NAMALWA (cell line): ENCODE measurements around the gene PCDHB14.
A peak's percentile ranks its signal among the peaks of the same experiment; 100 is the strongest.
"Not testable (repeated sequence)": the region's sequence is repeated elsewhere in the genome, so short reads cannot be mapped to it uniquely, and the experiment has no call there.

ENCODE experiments used
- DNase-seq: peaks from one replicate; pipeline ENCODE4 v3.0.0-alpha.2; 2015; ENCODE audit warnings: low spot score

The PCDHB14 gene

DNA sequence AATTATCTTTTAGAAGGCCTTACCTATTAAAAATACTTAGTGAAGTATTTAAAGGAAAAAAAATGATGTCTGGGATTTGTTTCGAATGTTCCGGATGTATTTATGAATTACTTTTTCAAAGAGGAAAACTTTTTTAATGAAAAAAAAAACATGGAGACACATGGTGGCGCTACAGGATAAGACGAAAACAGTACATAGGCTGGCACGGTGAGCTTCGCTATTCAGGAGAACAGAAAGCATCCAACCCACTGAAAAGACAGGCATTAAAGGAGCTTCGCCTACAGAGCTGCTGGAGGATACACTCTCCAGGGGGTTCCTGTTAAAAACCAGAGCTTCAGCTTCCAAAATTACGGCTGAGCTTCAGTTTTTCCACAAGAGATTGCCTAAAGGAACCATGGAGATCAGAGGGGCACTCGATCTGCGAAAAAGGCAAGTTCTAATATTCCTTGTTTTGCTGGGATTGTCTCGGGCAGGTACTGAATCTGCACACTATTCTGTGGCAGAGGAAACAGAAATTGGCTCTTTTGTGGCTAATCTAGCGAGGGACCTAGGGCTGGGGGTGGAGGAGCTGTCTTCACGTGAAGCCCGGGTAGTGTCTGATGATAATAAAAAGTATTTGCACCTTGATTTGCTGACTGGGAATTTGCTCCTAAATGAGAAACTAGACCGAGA, at the start of gene PCDHB14:
Gene PCDHB14, plus strand, starts transcription at position 232 of the 672 bp plus-strand sequence. Its CDS starts 163 bp downstream, at position 395.
- DNase-seq: peak; percentile 56

DNA sequence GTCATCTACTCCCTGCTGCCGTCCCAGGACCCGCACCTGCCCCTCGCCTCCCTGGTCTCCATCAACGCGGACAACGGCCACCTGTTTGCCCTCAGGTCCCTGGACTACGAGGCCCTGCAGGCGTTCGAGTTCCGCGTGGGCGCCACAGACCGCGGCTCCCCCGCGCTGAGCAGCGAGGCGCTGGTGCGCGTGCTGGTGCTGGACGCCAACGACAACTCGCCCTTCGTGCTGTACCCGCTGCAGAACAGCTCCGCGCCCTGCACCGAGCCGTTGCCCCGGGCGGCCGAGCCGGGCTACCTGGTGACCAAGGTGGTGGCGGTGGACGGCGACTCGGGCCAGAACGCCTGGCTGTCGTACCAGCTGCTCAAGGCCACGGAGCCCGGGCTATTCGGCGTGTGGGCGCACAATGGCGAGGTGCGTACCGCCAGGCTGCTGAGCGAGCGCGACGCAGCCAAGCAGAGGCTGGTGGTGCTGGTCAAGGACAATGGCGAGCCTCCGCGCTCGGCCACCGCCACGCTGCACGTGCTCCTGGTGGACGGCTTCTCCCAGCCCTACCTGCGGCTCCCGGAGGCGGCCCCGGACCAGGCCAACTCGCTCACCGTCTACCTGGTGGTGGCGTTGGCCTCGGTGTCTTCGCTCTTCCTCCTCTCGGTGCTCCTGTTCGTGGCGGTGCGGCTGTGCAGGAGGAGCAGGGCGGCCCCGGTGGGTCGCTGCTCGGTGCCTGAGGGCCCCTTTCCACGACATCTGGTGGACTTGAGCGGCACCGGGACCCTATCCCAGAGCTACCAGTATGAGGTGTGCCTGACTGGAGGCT, 48.6 kb upstream of the PCDHB14 start:
- not testable (repeated sequence) for DNase-seq

GRCh38 chr5:141175933-141176332, 47.2 kb upstream of the PCDHB14 start:
- DNase-seq: no peak

GRCh38 chr5:141177577-141178191, 45.5 kb upstream of the PCDHB14 start, which contains the start of gene PCDHB8:
Gene PCDHB8, plus strand, starts transcription at chr5:141177790. Its CDS starts 245 bp downstream, at chr5:141178035.
- DNase-seq: not testable (repeated sequence)

DNA sequence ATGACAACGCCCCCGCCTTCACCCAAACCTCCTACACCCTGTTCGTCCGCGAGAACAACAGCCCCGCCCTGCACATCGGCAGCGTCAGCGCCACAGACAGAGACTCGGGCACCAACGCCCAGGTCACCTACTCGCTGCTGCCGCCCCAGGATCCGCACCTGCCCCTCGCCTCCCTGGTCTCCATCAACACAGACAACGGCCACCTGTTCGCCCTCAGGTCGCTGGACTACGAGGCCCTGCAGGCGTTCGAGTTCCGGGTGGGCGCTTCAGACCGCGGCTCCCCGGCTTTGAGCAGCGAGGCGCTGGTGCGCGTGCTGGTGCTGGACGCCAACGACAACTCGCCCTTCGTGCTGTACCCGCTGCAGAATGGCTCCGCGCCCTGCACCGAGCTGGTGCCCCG, 43.8 kb upstream of the PCDHB14 start:
- DNase-seq: not testable (repeated sequence)

DNA sequence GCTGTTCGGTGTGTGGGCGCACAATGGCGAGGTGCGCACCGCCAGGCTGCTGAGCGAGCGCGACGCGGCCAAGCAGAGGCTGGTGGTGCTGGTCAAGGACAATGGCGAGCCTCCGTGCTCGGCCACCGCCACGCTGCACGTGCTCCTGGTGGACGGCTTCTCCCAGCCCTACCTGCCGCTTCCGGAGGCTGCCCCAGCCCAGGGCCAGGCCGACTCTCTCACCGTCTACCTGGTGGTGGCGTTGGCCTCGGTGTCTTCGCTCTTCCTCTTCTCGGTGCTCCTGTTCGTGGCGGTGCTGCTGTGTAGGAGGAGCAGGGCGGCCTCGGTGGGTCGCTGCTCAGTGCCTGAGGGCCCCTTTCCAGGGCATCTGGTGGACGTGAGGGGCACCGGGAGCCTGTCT, 43.3 kb upstream of the PCDHB14 start:
- DNase-seq: not testable (repeated sequence)

DNA sequence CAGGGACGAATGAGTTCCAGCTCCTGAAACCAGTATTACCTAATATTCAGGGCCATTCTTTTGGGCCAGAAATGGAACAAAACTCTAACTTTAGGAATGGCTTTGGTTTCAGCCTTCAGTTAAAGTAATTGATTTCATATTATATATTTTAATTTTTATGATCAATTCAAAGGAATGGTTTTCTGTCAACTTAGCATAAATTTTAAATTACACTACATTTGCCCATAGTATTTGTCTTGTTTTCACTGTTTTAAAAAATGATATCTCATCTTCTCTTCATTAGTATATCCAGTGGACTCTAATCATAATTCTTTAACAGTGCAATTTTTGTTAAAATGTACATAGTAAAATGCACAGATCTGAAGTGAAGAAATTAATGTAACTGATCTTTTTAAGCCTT, 42.8 kb upstream of the PCDHB14 start:
- DNase-seq: no peak

DNA sequence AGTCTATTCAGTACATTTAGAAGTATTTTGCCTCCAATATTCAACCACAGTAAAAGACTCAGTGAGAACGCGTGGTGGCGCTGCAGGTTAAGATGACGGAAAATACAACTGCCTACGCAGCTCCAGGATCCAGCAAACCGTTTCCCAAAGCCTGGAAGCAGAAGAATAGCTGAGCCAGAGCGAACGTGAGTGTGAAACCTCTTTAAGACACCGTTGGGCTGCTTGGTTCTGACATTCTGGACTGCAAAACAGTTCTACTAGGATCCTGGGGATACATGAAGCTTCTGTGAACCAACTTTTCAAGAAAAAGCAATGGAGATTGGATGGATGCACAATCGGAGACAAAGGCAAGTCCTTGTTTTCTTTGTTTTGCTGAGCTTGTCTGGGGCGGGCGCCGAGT, 40.9 kb upstream of the PCDHB14 start, which contains the start of gene PCDHB16:
Gene PCDHB16, plus strand, starts transcription at position 140 of the 400 bp plus-strand sequence. Its CDS starts 173 bp downstream, at position 313.
- peak; percentile 45 for DNase-seq

- not testable (repeated sequence) for DNase-seq
Measured at GRCh38 chr5:141184117-141184855, 38.9 kb upstream of the PCDHB14 start.

- DNase-seq: peak; percentile 76
Measured at GRCh38 chr5:141186897-141187512, 36.1 kb upstream of the PCDHB14 start, which contains the start of gene PCDHB9. Gene PCDHB9, plus strand, starts transcription at chr5:141187161. Its CDS starts 158 bp downstream, at chr5:141187319.

- not testable (repeated sequence) for DNase-seq
Measured at GRCh38 chr5:141188682-141189081, 34.5 kb upstream of the PCDHB14 start.

DNA sequence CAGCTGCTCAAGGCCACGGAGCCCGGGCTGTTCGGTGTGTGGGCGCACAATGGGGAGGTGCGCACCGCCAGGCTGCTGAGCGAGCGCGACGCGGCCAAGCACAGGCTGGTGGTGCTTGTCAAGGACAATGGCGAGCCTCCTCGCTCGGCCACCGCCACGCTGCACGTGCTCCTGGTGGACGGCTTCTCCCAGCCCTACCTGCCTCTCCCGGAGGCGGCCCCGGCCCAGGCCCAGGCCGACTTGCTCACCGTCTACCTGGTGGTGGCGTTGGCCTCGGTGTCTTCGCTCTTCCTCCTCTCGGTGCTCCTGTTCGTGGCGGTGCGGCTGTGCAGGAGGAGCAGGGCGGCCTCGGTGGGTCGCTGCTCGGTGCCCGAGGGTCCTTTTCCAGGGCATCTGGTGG, 34.0 kb upstream of the PCDHB14 start:
- DNase-seq: not testable (repeated sequence)

- peak; percentile 68 for DNase-seq
Measured at GRCh38 chr5:141192110-141192725, 30.9 kb upstream of the PCDHB14 start, which contains the start of gene PCDHB10. Gene PCDHB10, plus strand, starts transcription at chr5:141192353. Its CDS starts 200 bp downstream, at chr5:141192553.

DNA sequence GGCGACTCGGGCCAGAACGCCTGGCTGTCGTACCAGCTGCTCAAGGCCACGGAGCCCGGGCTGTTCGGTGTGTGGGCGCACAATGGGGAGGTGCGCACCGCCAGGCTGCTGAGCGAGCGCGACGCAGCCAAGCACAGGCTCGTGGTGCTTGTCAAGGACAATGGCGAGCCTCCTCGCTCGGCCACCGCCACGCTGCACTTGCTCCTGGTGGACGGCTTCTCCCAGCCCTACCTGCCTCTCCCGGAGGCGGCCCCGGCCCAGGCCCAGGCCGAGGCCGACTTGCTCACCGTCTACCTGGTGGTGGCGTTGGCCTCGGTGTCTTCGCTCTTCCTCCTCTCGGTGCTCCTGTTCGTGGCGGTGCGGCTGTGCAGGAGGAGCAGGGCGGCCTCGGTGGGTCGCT, 28.8 kb upstream of the PCDHB14 start:
- not testable (repeated sequence) for DNase-seq

- DNase-seq: no peak
Measured at GRCh38 chr5:141196363-141196762, 26.8 kb upstream of the PCDHB14 start.

GRCh38 chr5:141199359-141200235, 23.5 kb upstream of the PCDHB14 start, which contains the start of gene PCDHB11:
Gene PCDHB11, plus strand, starts transcription at chr5:141199627. Its CDS starts 148 bp downstream, at chr5:141199775.
- peak; percentile 23 for DNase-seq

DNA sequence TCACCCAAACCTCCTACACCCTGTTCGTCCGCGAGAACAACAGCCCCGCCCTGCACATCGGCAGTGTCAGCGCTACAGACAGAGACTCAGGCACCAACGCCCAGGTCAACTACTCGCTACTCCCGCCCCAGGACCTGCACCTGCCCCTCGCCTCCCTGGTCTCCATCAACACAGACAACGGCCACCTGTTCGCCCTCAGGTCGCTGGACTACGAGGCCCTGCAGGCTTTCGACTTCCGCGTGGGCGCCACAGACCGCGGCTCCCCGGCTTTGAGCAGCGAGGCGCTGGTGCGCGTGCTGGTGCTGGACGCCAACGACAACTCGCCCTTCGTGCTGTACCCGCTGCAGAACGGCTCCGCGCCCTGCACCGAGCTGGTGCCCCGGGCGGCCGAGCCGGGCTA, 22.0 kb upstream of the PCDHB14 start:
- DNase-seq: not testable (repeated sequence)

GRCh38 chr5:141201646-141202045, 21.5 kb upstream of the PCDHB14 start:
- DNase-seq: not testable (repeated sequence)

DNA sequence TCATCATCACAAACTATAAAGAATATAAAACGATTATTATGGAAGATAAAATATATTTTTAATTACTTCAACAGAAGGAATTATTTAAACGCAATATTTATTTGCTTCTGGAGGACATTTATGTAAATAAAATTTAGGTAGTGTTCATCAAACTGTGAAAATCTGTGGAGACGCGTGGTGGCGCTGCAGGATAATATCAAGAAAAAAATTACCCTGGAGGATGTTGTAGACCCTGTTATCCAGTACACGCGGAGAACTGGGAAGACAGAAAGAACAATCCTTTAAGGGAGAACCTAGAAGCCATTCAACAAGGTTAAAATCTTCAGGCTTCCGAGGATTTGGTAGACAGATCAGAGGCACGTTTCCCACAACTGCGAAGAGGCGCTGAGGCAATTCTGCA, 14.7 kb upstream of the PCDHB14 start, which contains the start of gene PCDHB12:
Gene PCDHB12, plus strand, starts transcription at position 242 of the 400 bp plus-strand sequence. CDS start 189 bp downstream, outside the sequence.
- DNase-seq: peak; percentile 49
